ENCODE results near the gene SCYGR6. TPM values are rescaled to one million over a fixed set of nuclear protein-coding genes. Genes with fewer than 3 reads are reported as not detected.

The SCYGR6 gene
- total and polyA plus RNA-seq, 2 donors (not counting 1 experiment from before 2014, with no cell fraction given): not detected

- no peaks in the 10 kb centered on the region for H3K79me2 ChIP-seq (ENCODE audit: control insufficient read depth, insufficient read depth, low read length)
- no peak overlapping the region for H3K27ac ChIP-seq (ENCODE audit: low read length in 2 of 2)
- no peaks in the 10 kb centered on the region for H4K20me1 ChIP-seq (ENCODE audit: control insufficient read depth, insufficient read depth, low read length, poor library complexity, severe bottlenecking)
- H3K27me3 ChIP-seq (replicated peaks in 1 of 4; ENCODE audit: control extremely low read depth in 1 of 4, control insufficient read depth in 3 of 4, insufficient read depth in 4 of 4, low read length in 3 of 4): no peaks in the 10 kb centered on the region
- H3K4me1 Mint-ChIP-seq: no peaks in the 10 kb centered on the region
- no peaks in the 10 kb centered on the region for H3K9me3 Mint-ChIP-seq (ENCODE audit: insufficient read depth)
- no peaks in the 10 kb centered on the region for H3K9me3 ChIP-seq (ENCODE audit: control extremely low read depth in 1 of 3, control insufficient read depth in 2 of 3, insufficient read depth in 1 of 3, low read length in 2 of 3)
- H3K4me1 ChIP-seq (ENCODE audit: control insufficient read depth in 2 of 2, insufficient read depth in 2 of 2, low read length in 2 of 2): no peaks in the 10 kb centered on the region
- DNase-seq (no peak), ATAC-seq (ENCODE audit: low read depth) (no peak)
- H3K27ac Mint-ChIP-seq: no peak overlapping the region
- H3K4me3 ChIP-seq (ENCODE audit: control extremely low read depth in 1 of 5, extremely low read depth in 1 of 5, insufficient read depth in 1 of 5, low read depth in 2 of 5, low read length in 4 of 5): no peak overlapping the region
- ChIA-PET POLR2A (no interaction called here), CTCF (no interaction called here)
- intact Hi-C loops (cut with micrococcal nuclease): no loop called here
- TF ChIP-seq CTCF (IDR thresholded peaks at IDR 0.05) (no peak), EZH2 (IDR thresholded peaks at IDR 0.05; ENCODE audit: borderline replicate concordance, insufficient read depth, low read depth, low read length, poor library complexity, severe bottlenecking) (no peak)
- H3K9ac ChIP-seq (ENCODE audit: low read length): no peak overlapping the region
- no peak overlapping the region for H3K4me3 Mint-ChIP-seq
- 91% methylated on average over 2 of the region's 5 CpGs for WGBS (ENCODE audit: insufficient coverage)
- no peak overlapping the region for H3K4me2 ChIP-seq (replicated peaks; ENCODE audit: low read depth, low read length, poor library complexity, severe bottlenecking)
- H3K27me3 Mint-ChIP-seq: peaks cover 20% of the 10 kb centered on the region
- no peak overlapping the region for H2AFZ ChIP-seq (ENCODE audit: insufficient read depth, low read depth, low read length, poor library complexity, severe bottlenecking)
- no peaks in the 10 kb centered on the region for H3K36me3 ChIP-seq (replicated peaks in 1 of 2; ENCODE audit: control extremely low read depth in 1 of 2, control insufficient read depth in 1 of 2, extremely low read depth in 1 of 2, insufficient read depth in 2 of 2, low read length in 1 of 2)
Measured at GRCh38 chr2:227674485-227674884, 50.1 kb downstream of the SCYGR6 start.

Small RNA genes lying within 50 kb of the gene (small RNA-seq; reads per million reads assigned to genes)
- not detected for gene RNA5SP121 (ENCODE audit: insufficient read length, low read depth, low replicate concordance)

Other genes starting within 250 kb of the SCYGR6 start
- gene SCYGR2, start 125.9 kb downstream of the SCYGR6 start, total RNA-seq: not detected in 2 replicates
- not detected in 2 replicates for gene SCYGR2, start 125.9 kb downstream of the SCYGR6 start, polyA plus RNA-seq
- not detected in 2 replicates for gene SCYGR3, start 109.9 kb downstream of the SCYGR6 start, total RNA-seq
- not detected in 2 replicates for gene SCYGR3, start 109.9 kb downstream of the SCYGR6 start, polyA plus RNA-seq
- gene SCYGR4, start 107.3 kb downstream of the SCYGR6 start, total RNA-seq: not detected in 2 replicates
- not detected in 2 replicates for gene SCYGR4, start 107.3 kb downstream of the SCYGR6 start, polyA plus RNA-seq
- not detected in 2 replicates for gene SCYGR5, start 58.0 kb downstream of the SCYGR6 start, total RNA-seq
- not detected in 2 replicates for gene SCYGR5, start 58.0 kb downstream of the SCYGR6 start, polyA plus RNA-seq
- gene SLC19A3, start 6.7 kb downstream of the SCYGR6 start, total RNA-seq: not detected in 2 replicates
- not detected in 2 replicates for gene SLC19A3, start 6.7 kb downstream of the SCYGR6 start, polyA plus RNA-seq
- gene SCYGR7, start 3.6 kb upstream of the SCYGR6 start, total RNA-seq: not detected in 2 replicates
- gene SCYGR7, start 3.6 kb upstream of the SCYGR6 start, polyA plus RNA-seq: not detected in 2 replicates
- not detected in 2 replicates for gene SCYGR8, start 21.1 kb upstream of the SCYGR6 start, total RNA-seq
- not detected in 2 replicates for gene SCYGR8, start 21.1 kb upstream of the SCYGR6 start, polyA plus RNA-seq
- gene CCL20, start 89.1 kb upstream of the SCYGR6 start, total RNA-seq: not detected in 2 replicates
- 0.26 and 0.31 TPM in 2 replicates for gene CCL20, start 89.1 kb upstream of the SCYGR6 start, polyA plus RNA-seq
- not detected in 2 replicates for gene DAW1, start 146.9 kb upstream of the SCYGR6 start, total RNA-seq
- not detected in 2 replicates for gene DAW1, start 146.9 kb upstream of the SCYGR6 start, polyA plus RNA-seq